Measurements from ENCODE around the gene TEX9. TPM values are rescaled to one million over a fixed set of nuclear protein-coding genes. Genes with fewer than 3 reads are reported as not detected.

Gene TEX9
- total RNA-seq, 1 experiment from 2014 or later, result 8.4 TPM

DNA sequence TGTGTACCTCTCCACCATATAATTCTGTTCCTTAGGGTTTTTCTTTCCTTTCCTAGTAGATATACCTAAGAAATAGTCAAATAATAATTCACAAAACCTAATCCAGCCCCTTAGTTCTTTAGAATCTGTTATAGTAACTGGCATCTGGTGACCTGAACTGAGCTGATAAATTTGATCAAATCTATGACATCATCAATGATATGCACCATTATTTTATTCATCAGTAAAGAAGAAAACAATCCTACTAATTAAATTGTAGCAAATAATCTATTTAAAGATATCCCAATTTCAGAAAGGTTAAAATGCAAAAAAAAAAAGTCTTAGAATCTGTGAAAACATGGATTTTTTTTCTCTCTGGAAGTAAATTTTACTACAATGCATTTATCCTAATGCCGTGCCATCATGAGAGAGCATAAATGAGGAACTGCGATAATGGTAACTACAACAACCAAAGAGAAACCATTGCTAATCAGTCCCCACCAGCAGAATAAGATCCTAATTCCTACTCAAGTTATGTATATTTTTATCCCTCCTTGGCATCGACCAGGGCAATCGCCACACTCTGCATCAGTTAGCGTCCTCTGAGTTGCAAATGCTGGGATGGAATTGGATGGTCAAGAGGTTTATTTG, 106.3 kb downstream of the TEX9 start:
- H3K56ac ChIP-seq (ENCODE audit: insufficient read length, low read depth, low read length), result no peak overlapping the region
- no peaks in the 10 kb centered on the region for H3K79me1 ChIP-seq (ENCODE audit: insufficient read depth, low read depth, low read length, poor library complexity, severe bottlenecking)
- no peak overlapping the region for H3K27ac ChIP-seq (ENCODE audit: insufficient read length, low read depth, low read length)
- H3T11ph ChIP-seq (ENCODE audit: low read length), result no peak overlapping the region
- no peak overlapping the region for H2BK120ac ChIP-seq (ENCODE audit: low read depth, low read length, poor library complexity, severe bottlenecking)
- H3K27me3 ChIP-seq (ENCODE audit: insufficient read depth, low read length), result no peaks in the 10 kb centered on the region
- no peak overlapping the region for H3K4ac ChIP-seq (ENCODE audit: low read depth, low read length)
- no CpG with 5 or more reads among the region's 5 CpGs for WGBS (ENCODE audit: extremely low coverage, insufficient read length, low lambda C conversion rate)
- no peak overlapping the region for H4K8ac ChIP-seq (replicated peaks; ENCODE audit: insufficient read length, low read depth, low read length)
- no peak overlapping the region for H3K18ac ChIP-seq (ENCODE audit: insufficient read length, low read depth, low read length)
- no peaks in the 10 kb centered on the region for H3K23me2 ChIP-seq (ENCODE audit: insufficient read length, low read depth, low read length, poor library complexity, severe bottlenecking)
- Mint-ChIP-seq H3K27me3 (ENCODE audit: low read depth) (peaks cover 9% of the 10 kb centered on the region), H3K4me1 (no peaks in the 10 kb centered on the region), H3K9me3 (no peaks in the 10 kb centered on the region; a peak in 1 of 5 replicates), H3K4me3 (no peak overlapping the region), H3K36me3 (ENCODE audit: insufficient read depth in 1 of 3, low read depth in 3 of 3) (no peaks in the 10 kb centered on the region; a peak in 1 of 7 replicates), H3K27ac (no peak overlapping the region)
- TF ChIP-seq, protein P1, sequence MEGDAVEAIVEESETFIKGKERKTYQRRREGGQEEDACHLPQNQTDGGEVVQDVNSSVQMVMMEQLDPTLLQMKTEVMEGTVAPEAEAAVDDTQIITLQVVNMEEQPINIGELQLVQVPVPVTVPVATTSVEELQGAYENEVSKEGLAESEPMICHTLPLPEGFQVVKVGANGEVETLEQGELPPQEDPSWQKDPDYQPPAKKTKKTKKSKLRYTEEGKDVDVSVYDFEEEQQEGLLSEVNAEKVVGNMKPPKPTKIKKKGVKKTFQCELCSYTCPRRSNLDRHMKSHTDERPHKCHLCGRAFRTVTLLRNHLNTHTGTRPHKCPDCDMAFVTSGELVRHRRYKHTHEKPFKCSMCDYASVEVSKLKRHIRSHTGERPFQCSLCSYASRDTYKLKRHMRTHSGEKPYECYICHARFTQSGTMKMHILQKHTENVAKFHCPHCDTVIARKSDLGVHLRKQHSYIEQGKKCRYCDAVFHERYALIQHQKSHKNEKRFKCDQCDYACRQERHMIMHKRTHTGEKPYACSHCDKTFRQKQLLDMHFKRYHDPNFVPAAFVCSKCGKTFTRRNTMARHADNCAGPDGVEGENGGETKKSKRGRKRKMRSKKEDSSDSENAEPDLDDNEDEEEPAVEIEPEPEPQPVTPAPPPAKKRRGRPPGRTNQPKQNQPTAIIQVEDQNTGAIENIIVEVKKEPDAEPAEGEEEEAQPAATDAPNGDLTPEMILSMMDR (conservative IDR thresholded peaks at IDR 0.05), result no peak
- no peak overlapping the region for H4K5ac ChIP-seq (ENCODE audit: insufficient read length, low read depth, low read length)
- H3K4me2 ChIP-seq (ENCODE audit: insufficient read depth, insufficient read length, low read length), result no peak overlapping the region
- no peak overlapping the region for H2AFZ ChIP-seq (ENCODE audit: low read length)
- H3K9me3 ChIP-seq (ENCODE audit: control insufficient read depth, low read depth, low read length), result no peaks in the 10 kb centered on the region
- H3K14ac ChIP-seq (ENCODE audit: insufficient read depth, low read length), result no peak overlapping the region
- H2BK12ac ChIP-seq (ENCODE audit: insufficient read length, low read depth, low read length), result no peak overlapping the region
- no peak overlapping the region for H4K91ac ChIP-seq (ENCODE audit: insufficient read length, low read depth, low read length)
- H3K23ac ChIP-seq (ENCODE audit: insufficient read length, low read depth, low read length), result no peak overlapping the region
- H3K4me1 ChIP-seq (ENCODE audit: insufficient read depth, low read length), result no peaks in the 10 kb centered on the region
- DNase-seq, result no peak
- no peak overlapping the region for H2BK15ac ChIP-seq (ENCODE audit: low read depth, low read length)
- H3K79me2 ChIP-seq (ENCODE audit: insufficient read depth, low read length), result no peaks in the 10 kb centered on the region
- H2BK20ac ChIP-seq (ENCODE audit: low read depth, low read length, poor library complexity, severe bottlenecking), result no peak overlapping the region
- no peak overlapping the region for H2BK5ac ChIP-seq (ENCODE audit: insufficient read length, low read length)
- no peak overlapping the region for H3K9ac ChIP-seq (ENCODE audit: extremely low read depth, insufficient read length, low read length)
- no peaks in the 10 kb centered on the region for H4K20me1 ChIP-seq (ENCODE audit: control insufficient read depth, insufficient read depth, insufficient read length)
- H2AK5ac ChIP-seq (ENCODE audit: insufficient read length, low read length), result no peak overlapping the region
